ENCODE data around the gene STAP1. TPM values are rescaled to one million over a fixed set of nuclear protein-coding genes. Genes with fewer than 3 reads are reported as not detected.

Gene STAP1
- total and polyA plus RNA-seq, 2 donors from 2014 or later, result 3.9 to 17.9 TPM

DNA sequence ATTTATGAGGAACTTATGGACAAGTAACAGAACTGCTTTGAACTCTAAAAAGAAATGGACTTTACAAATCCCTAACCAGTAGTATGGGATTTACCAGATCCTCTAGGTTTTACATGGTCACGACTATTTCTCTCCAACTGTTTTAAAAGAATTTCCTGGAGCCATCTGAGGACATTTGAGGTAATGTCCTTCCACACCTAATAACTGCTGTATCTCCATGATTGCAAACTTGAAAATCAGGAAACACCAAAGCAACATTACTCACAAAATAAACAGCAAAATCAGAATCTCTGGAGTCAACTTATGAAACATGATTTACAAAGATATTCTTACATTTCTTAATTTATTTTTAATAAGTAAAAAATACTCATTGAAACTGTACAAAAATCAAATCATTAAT, 58.0 kb downstream of the STAP1 start:
- H3K4me1 ChIP-seq (ENCODE audit: control insufficient read depth in 2 of 3, insufficient read depth in 2 of 3, low read depth in 1 of 3, low read length in 3 of 3), result no peaks in the 10 kb centered on the region
- H3K9me3 ChIP-seq (ENCODE audit: control insufficient read depth in 2 of 3, insufficient read depth in 1 of 3, low read length in 3 of 3), result no peaks in the 10 kb centered on the region
- no peak overlapping the region for H3K27ac ChIP-seq (ENCODE audit: low read depth in 2 of 2, low read length in 2 of 2)
- no peak for DNase-seq
- H3K4me3 ChIP-seq (ENCODE audit: low read length in 3 of 3), result no peak overlapping the region
- intact Hi-C loops (cut with DNase I), result no loop called here
- H3K36me3 ChIP-seq (ENCODE audit: control insufficient read depth in 2 of 3, insufficient read depth in 3 of 3, low read length in 3 of 3), result peaks cover 0 to 8% (median 0%) of the 10 kb centered on the region in 3 donors
- no peak overlapping the region for H3K9ac ChIP-seq (ENCODE audit: low read length in 3 of 3)
- TF ChIP-seq CTCF (IDR thresholded peaks at IDR 0.05; ENCODE audit: borderline replicate concordance, extremely low read depth, insufficient read depth), result no peak
- no peak for FAIRE-seq
- no peaks in the 10 kb centered on the region for H3K27me3 ChIP-seq (ENCODE audit: control insufficient read depth, insufficient read depth, low read length)

GRCh38 chr4:67624939-67625338, 66.4 kb downstream of the STAP1 start:
- intact Hi-C loops (cut with DNase I), result no loop called here
- Histone ChIP-seq H3K4me1 (ENCODE audit: control insufficient read depth in 2 of 3, insufficient read depth in 2 of 3, low read depth in 1 of 3, low read length in 3 of 3) (no peaks in the 10 kb centered on the region), H3K27me3 (ENCODE audit: control insufficient read depth, insufficient read depth, low read length) (no peaks in the 10 kb centered on the region), H3K36me3 (ENCODE audit: control insufficient read depth in 2 of 3, insufficient read depth in 3 of 3, low read length in 3 of 3) (peaks cover 5 to 23% (median 15%) of the 10 kb centered on the region in 3 donors), H3K9ac (ENCODE audit: low read length in 3 of 3) (no peak overlapping the region), H3K27ac (ENCODE audit: low read depth in 2 of 2, low read length in 2 of 2) (no peak overlapping the region), H3K9me3 (ENCODE audit: control insufficient read depth in 2 of 3, insufficient read depth in 1 of 3, low read length in 3 of 3) (no peaks in the 10 kb centered on the region), H3K4me3 (ENCODE audit: low read length in 3 of 3) (no peak overlapping the region)
- FAIRE-seq (no peak), DNase-seq (no peak)
- no peak for TF ChIP-seq CTCF (IDR thresholded peaks at IDR 0.05; ENCODE audit: borderline replicate concordance, extremely low read depth, insufficient read depth)

DNA sequence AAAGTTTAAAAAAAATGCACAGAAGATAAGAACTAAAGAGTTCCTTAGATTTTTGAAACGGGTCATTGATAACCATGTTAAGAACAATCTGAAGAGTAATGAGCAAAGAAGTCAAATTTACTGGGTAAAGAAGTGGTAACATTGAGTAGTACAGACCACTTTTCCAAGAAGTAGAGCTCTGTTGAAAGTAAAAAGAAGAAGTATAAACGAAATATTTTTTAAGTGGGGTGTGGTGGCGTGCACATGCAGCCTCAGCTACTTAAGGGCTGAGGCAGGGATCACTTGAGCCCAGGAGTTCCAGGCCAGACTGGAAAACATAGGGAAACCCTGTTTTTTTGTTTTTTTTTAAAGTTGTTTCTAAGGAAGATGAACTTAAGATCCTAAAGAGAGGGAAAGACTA, 74.0 kb downstream of the STAP1 start:
- FAIRE-seq, result no peak

More for the DNA sequence above, 74.0 kb downstream of the STAP1 start:
- Histone ChIP-seq H3K27me3 (ENCODE audit: control insufficient read depth, insufficient read depth, low read length) (no peaks in the 10 kb centered on the region), H3K27ac (ENCODE audit: low read depth in 2 of 2, low read length in 2 of 2) (no peak overlapping the region), H3K4me3 (ENCODE audit: low read length in 3 of 3) (no peak overlapping the region), H3K4me1 (ENCODE audit: control insufficient read depth in 2 of 3, insufficient read depth in 2 of 3, low read depth in 1 of 3, low read length in 3 of 3) (no peaks in the 10 kb centered on the region), H3K9ac (ENCODE audit: low read length in 3 of 3) (no peak overlapping the region), H3K36me3 (ENCODE audit: control insufficient read depth in 2 of 3, insufficient read depth in 3 of 3, low read length in 3 of 3) (peaks cover 2 to 12% (median 7%) of the 10 kb centered on the region in 3 donors), H3K9me3 (ENCODE audit: control insufficient read depth in 2 of 3, insufficient read depth in 1 of 3, low read length in 3 of 3) (no peaks in the 10 kb centered on the region)
- no peak for TF ChIP-seq CTCF (IDR thresholded peaks at IDR 0.05; ENCODE audit: borderline replicate concordance, extremely low read depth, insufficient read depth)
- intact Hi-C loops (cut with DNase I), result no loop called here
- no peak for DNase-seq

Data from kidney (tissue), 14 donors.